HepG2 (cell line): ENCODE data around the gene GADD45B. TPM values are rescaled to one million over a fixed set of nuclear protein-coding genes. Genes with fewer than 3 reads are reported as not detected.
A peak's percentile ranks its signal among the peaks of the same experiment; 100 is the strongest.

Source experiments
- ARNT2 ChIP-seq: sonication (generic); formaldehyde crosslinking; IDR thresholded peaks from 2 replicates; pipeline ENCODE4 v1.8.0; 2022; ENCODE audit warnings: mild to moderate bottlenecking, low read depth, missing genetic modification reagents, moderate library complexity
- BRCA1 ChIP-seq: sonication (generic); formaldehyde crosslinking; IDR thresholded peaks from 2 replicates; pipeline ENCODE4 v1.4.0; 2020; ENCODE audit warnings: missing genetic modification reagents
- EEA1 ChIP-seq: sonication (generic); formaldehyde crosslinking; IDR thresholded peaks from 2 replicates; pipeline ENCODE4 v1.5.1; 2020; ENCODE audit warnings: mild to moderate bottlenecking, missing genetic modification reagents, borderline replicate concordance
- ELF3 ChIP-seq: IDR thresholded peaks from 2 replicates; pipeline ENCODE4 v1.6.1; 2016; ENCODE audit warnings: missing genetic modification reagents, missing compliant biosample characterization
- GATAD2A ChIP-seq: IDR thresholded peaks from 2 replicates; pipeline ENCODE4 v1.6.1; 2016
- MAFG ChIP-seq: sonication (generic); formaldehyde crosslinking; IDR thresholded peaks from 2 replicates; pipeline ENCODE4 v1.5.1; 2020; ENCODE audit warnings: mild to moderate bottlenecking, missing genetic modification reagents
- MIER3 ChIP-seq: IDR thresholded peaks from 2 replicates; pipeline ENCODE4 v1.6.1; 2016; ENCODE audit warnings: missing compliant biosample characterization, borderline replicate concordance
- MTF2 ChIP-seq: sonication (generic); formaldehyde crosslinking; IDR thresholded peaks from 2 replicates; pipeline ENCODE4 v1.5.0; 2020; ENCODE audit warnings: missing genetic modification reagents, borderline replicate concordance
- MXI1 ChIP-seq: IDR thresholded peaks from 3 replicates; pipeline ENCODE4 v1.6.1; 2012; ENCODE audit warnings: low read depth, low read length, inconsistent platforms, borderline replicate concordance
- PRMT3 ChIP-seq: sonication (generic); formaldehyde crosslinking; IDR thresholded peaks from 2 replicates; pipeline ENCODE4 v1.8.1; 2022; ENCODE audit warnings: low read depth, mild to moderate bottlenecking, moderate library complexity, missing genetic modification reagents, borderline replicate concordance
- RELA ChIP-seq: sonication (generic); formaldehyde crosslinking; IDR thresholded peaks from 2 replicates; pipeline ENCODE4 v1.4.0; 2020; ENCODE audit warnings: missing genetic modification reagents
- SAP130 ChIP-seq: IDR thresholded peaks from 2 replicates; pipeline ENCODE4 v1.6.1; 2016; ENCODE audit warnings: low read depth
- SP5 ChIP-seq: IDR thresholded peaks from 2 replicates; pipeline ENCODE4 v1.6.1; 2016; ENCODE audit warnings: low read depth, borderline replicate concordance
- TOE1 ChIP-seq: sonication (generic); formaldehyde crosslinking; IDR thresholded peaks from 2 replicates; pipeline ENCODE4 v1.4.0; 2020; ENCODE audit warnings: mild to moderate bottlenecking, missing genetic modification reagents
- ZNF138 ChIP-seq: sonication (generic); formaldehyde crosslinking; IDR thresholded peaks from 2 replicates; pipeline ENCODE4 v1.5.0; 2020; ENCODE audit warnings: mild to moderate bottlenecking, low read depth, missing genetic modification reagents
- ZNF263 ChIP-seq: sonication (generic); formaldehyde crosslinking; IDR thresholded peaks from 2 replicates; pipeline ENCODE4 v1.4.0; 2020; ENCODE audit warnings: missing genetic modification reagents
- ZNF441 ChIP-seq: sonication (generic); formaldehyde crosslinking; IDR thresholded peaks from 2 replicates; pipeline ENCODE4 v1.7.0; 2021; ENCODE audit warnings: missing genetic modification reagents, borderline replicate concordance
- ZNF574 ChIP-seq: sonication (generic); formaldehyde crosslinking; IDR thresholded peaks from 2 replicates; pipeline ENCODE4 v1.4.0; 2020; ENCODE audit warnings: missing genetic modification reagents
- ZNF710 ChIP-seq: sonication (generic); formaldehyde crosslinking; IDR thresholded peaks from 2 replicates; pipeline ENCODE4 v1.5.0; 2020; ENCODE audit warnings: mild to moderate bottlenecking, missing genetic modification reagents, borderline replicate concordance
- ZNF749 ChIP-seq: sonication (generic); formaldehyde crosslinking; IDR thresholded peaks from 2 replicates; pipeline ENCODE4 v1.8.0; 2022; ENCODE audit warnings: mild to moderate bottlenecking, missing genetic modification reagents, moderate library complexity, borderline replicate concordance
- ZSCAN30 ChIP-seq: sonication (generic); formaldehyde crosslinking; IDR thresholded peaks from 2 replicates; pipeline ENCODE4 v1.5.0; 2020; ENCODE audit warnings: mild to moderate bottlenecking, missing genetic modification reagents
- polyA plus RNA-seq, 8 experiments: library from polyadenylated mRNA; depleted of rRNA in 3 of 8; stranded (reverse) in 7 of 8; unstranded in 1 of 8; fragments of >200 nt; fragmentation: Illumina TruSeq in 4 of 8; extraction: Trizol in 4 of 8; gene quantifications; 2 replicates each; pipeline versions ENCODE4 v1.2.1 to v1.2.3, GENCODE V29; 2011 to 2016; ENCODE audit warnings: low read depth in 4 of 8, missing spikeins in 1 of 8, mixed read lengths in 1 of 8; ENCODE audit not compliant: insufficient read depth in 1 of 8
- total RNA-seq, 5 experiments: library from RNA; depleted of rRNA; stranded (reverse); fragments of >200 nt; fragmentation: Illumina TruSeq; extraction: Trizol; gene quantifications; 2 replicates each; pipeline ENCODE4 v1.2.3, GENCODE V29; 2016; ENCODE audit warnings: low read depth in 1 of 5
- TF ChIP-seq, protein P1 (sequence below): sonication (generic); formaldehyde crosslinking; IDR thresholded peaks from 2 replicates; pipeline ENCODE4 v1.5.0; 2020; ENCODE audit warnings: mild to moderate bottlenecking, missing genetic modification reagents

GADD45B gene
- total and polyA plus RNA-seq, 2 of the 13 experiments (the other 11 are each of a cell fraction or from before 2014, with no cell fraction given), result 4.6 to 34.1 TPM

GRCh38 chr19:2462635-2463421 is 13.1 kb upstream of the GADD45B start (continued):
- TF ChIP-seq MXI1 (peak; percentile 67; the same call in 1 of the 3 replicates), PRMT3 (peak; percentile 84; the same call in 1 of the 2 replicates), ZNF138 (CRISPR knock-in tag) (0 out of 2 replicates have a peak, but pooled peaks have one; percentile 1), GATAD2A (CRISPR knock-in tag) (peak; percentile 81), ZNF749 (CRISPR knock-in tag) (peak; percentile 88), MIER3 (CRISPR knock-in tag) (peak; percentile 71; the same call in 1 of the 2 replicates), ZNF710 (peak; percentile 88), RELA (no peak), ZNF441 (CRISPR knock-in tag) (peak; percentile 76; the same call in 1 of the 2 replicates), EEA1 (no peak), BRCA1 (CRISPR knock-in tag) (no peak), MAFG (CRISPR knock-in tag) (no peak), ZNF263 (CRISPR knock-in tag) (peak; percentile 23; the same call in 1 of the 2 replicates), SAP130 (CRISPR knock-in tag) (peak; percentile 77), ELF3 (CRISPR knock-in tag) (peak; percentile 77), ZSCAN30 (peak; percentile 92), MTF2 (CRISPR knock-in tag) (no peak), TOE1 (CRISPR knock-in tag) (no peak), ARNT2 (CRISPR knock-in tag) (peak; percentile 88), SP5 (CRISPR knock-in tag) (no peak), ZNF574 (CRISPR knock-in tag) (peak; percentile 79)
- TF ChIP-seq, protein P1, sequence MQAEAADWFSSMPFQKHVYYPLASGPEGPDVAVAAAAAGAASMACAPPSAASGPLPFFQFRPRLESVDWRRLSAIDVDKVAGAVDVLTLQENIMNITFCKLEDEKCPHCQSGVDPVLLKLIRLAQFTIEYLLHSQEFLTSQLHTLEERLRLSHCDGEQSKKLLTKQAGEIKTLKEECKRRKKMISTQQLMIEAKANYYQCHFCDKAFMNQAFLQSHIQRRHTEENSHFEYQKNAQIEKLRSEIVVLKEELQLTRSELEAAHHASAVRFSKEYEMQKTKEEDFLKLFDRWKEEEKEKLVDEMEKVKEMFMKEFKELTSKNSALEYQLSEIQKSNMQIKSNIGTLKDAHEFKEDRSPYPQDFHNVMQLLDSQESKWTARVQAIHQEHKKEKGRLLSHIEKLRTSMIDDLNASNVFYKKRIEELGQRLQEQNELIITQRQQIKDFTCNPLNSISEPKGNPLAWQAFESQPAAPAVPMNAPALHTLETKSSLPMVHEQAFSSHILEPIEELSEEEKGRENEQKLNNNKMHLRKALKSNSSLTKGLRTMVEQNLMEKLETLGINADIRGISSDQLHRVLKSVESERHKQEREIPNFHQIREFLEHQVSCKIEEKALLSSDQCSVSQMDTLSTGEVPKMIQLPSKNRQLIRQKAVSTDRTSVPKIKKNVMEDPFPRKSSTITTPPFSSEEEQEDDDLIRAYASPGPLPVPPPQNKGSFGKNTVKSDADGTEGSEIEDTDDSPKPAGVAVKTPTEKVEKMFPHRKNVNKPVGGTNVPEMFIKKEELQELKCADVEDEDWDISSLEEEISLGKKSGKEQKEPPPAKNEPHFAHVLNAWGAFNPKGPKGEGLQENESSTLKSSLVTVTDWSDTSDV (CRISPR knock-in tag), result no peak
